HG02870 (cell line): ENCODE data around the gene CCDC144A.
"Not testable (repeated sequence)": the region's sequence is repeated elsewhere in the genome, so short reads cannot be mapped to it uniquely, and the experiment has no call there.

Source experiments
- ATAC-seq: cut with Tn5 transposase; IDR thresholded peaks from one replicate; pipeline ENCODE4 v1.9.1; 2021; ENCODE audit warnings: mild to moderate bottlenecking, moderate library complexity; ENCODE audit not compliant: unreplicated experiment

The CCDC144A gene

GRCh38 chr17:16689731-16690281 lies at the start of gene CCDC144A:
TSS of gene CCDC144A (plus strand) at chr17:16690241. CDS start at chr17:16690401, 160 bp downstream.
- not testable (repeated sequence) for ATAC-seq

- ATAC-seq = no peak
These were observed 40.5 kb upstream of the CCDC144A start for GRCh38 chr17:16649585-16649984.

- ATAC-seq = no peak
These were observed 37.8 kb upstream of the CCDC144A start for GRCh38 chr17:16652252-16652651.

GRCh38 chr17:16652847-16653366 lies 37.1 kb upstream of the CCDC144A start:
- ATAC-seq = no peak

- ATAC-seq = peak; percentile 85
These were observed 36.5 kb upstream of the CCDC144A start, which contains the start of gene ZNF624 for GRCh38 chr17:16653367-16654041. TSS of gene ZNF624 (minus strand) at chr17:16653850.

- no peak for ATAC-seq
These were observed 28.8 kb upstream of the CCDC144A start for GRCh38 chr17:16661217-16661616.

GRCh38 chr17:16662936-16663335 lies 27.1 kb upstream of the CCDC144A start:
- ATAC-seq = no peak

GRCh38 chr17:16666553-16666906 lies 23.5 kb upstream of the CCDC144A start:
- not testable (repeated sequence) for ATAC-seq

- not testable (repeated sequence) for ATAC-seq
These were observed 23.0 kb upstream of the CCDC144A start for GRCh38 chr17:16666907-16667636.

GRCh38 chr17:16676676-16677268 lies 13.3 kb upstream of the CCDC144A start:
- no peak for ATAC-seq

GRCh38 chr17:16683290-16684138 lies 6.5 kb upstream of the CCDC144A start:
- not testable (repeated sequence) for ATAC-seq

GRCh38 chr17:16686019-16686418 lies 4.0 kb upstream of the CCDC144A start:
- ATAC-seq = not testable (repeated sequence)

- not testable (repeated sequence) for ATAC-seq
These were observed 2.9 kb upstream of the CCDC144A start for GRCh38 chr17:16687151-16687550.

- ATAC-seq = not testable (repeated sequence)
These were observed 406 bp downstream of the CCDC144A start for GRCh38 chr17:16690447-16690846.

GRCh38 chr17:16697603-16698002 lies 7.6 kb downstream of the CCDC144A start:
- ATAC-seq = not testable (repeated sequence)

- ATAC-seq = not testable (repeated sequence)
These were observed 55.6 kb downstream of the CCDC144A start for GRCh38 chr17:16745492-16746203.

GRCh38 chr17:16746571-16746970 lies 56.5 kb downstream of the CCDC144A start:
- not testable (repeated sequence) for ATAC-seq

- not testable (repeated sequence) for ATAC-seq
These were observed 60.5 kb downstream of the CCDC144A start for GRCh38 chr17:16750515-16750914.

- not testable (repeated sequence) for ATAC-seq
These were observed 61.3 kb downstream of the CCDC144A start for GRCh38 chr17:16751224-16751923.
